Lower lobe of right lung (tissue), 2 donors: Measurements from ENCODE around the gene EPSTI1. TPM values are rescaled to one million over a fixed set of nuclear protein-coding genes. Genes with fewer than 3 reads are reported as not detected.

Experiments
- ATAC-seq, 2 donors: fragments of 200-7000 bp; cut with Tn5 transposase; one replicate each; pipeline ENCODE4 v1.9.1; 2020 to 2022; ENCODE audit warnings: mild to moderate bottlenecking in 2 of 2, moderate library complexity in 2 of 2
- DNase-seq: peaks from one replicate; pipeline ENCODE4 v3.0.0-alpha.2; 2020
- H3K27ac ChIP-seq: fragments of 200-600 bp; one replicate; pipeline ENCODE4 v1.8.0; 2022
- H3K27me3 ChIP-seq: fragments of 200-600 bp; one replicate; pipeline ENCODE4 v1.8.0; 2022; ENCODE audit warnings: low read depth
- H3K36me3 ChIP-seq: fragments of 200-600 bp; one replicate; pipeline ENCODE4 v1.8.0; 2022; ENCODE audit warnings: mild to moderate bottlenecking
- H3K4me1 ChIP-seq: fragments of 200-600 bp; one replicate; pipeline ENCODE4 v1.8.0; 2022
- H3K4me3 ChIP-seq: fragments of 200-600 bp; one replicate; pipeline ENCODE4 v1.8.0; 2022; ENCODE audit warnings: mild to moderate bottlenecking
- H3K9me3 ChIP-seq: fragments of 200-600 bp; one replicate; pipeline ENCODE4 v1.8.0; 2022
- CTCF ChIP-seq: fragments of 200-600 bp; IDR thresholded peaks from one replicate; pipeline ENCODE4 v1.8.0; 2022; ENCODE audit warnings: antibody characterized with exemption, mild to moderate bottlenecking
- intact Hi-C: fragments of 100-400 bp; cut with DNase I; formaldehyde crosslinking; loops from one replicate; pipeline ENCODE4 v1.11.0; 2022
- total RNA-seq: library from RNA; stranded (reverse); fragmentation: NEBNext Ultra II Directional; extraction: Animal tissue kit (Norgen Biotek cat#: 25700); gene quantifications from one replicate; pipeline ENCODE4 v1.2.1, GENCODE V29; 2021
- donor health status: DM: no; HTN: yes; CAD: no; lungs with severe emphysema.

EPSTI1 gene
- total RNA-seq, 1 donor from 2014 or later, result 38.6 TPM

DNA sequence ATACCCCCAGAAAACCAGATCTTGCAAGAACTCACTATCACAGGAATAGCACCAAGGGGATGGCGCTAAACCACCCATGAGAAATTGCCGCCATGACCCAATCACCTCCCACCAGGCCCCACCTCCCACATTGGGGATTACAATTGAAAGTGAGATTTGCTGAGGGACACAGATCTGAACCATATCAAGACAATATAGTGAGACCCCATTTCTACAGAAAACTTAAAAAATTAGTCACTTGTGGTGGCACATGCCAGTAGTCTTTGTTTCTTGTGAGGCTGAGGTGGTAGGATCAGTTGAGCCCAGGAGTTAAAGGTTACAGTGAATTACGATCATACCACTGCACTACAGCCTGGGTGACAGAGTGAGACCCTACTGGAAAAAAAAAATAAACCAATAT is 41.0 kb upstream of the EPSTI1 start:
- Histone ChIP-seq H3K4me3 (no peak overlapping the region), H3K27ac (no peak overlapping the region), H3K9me3 (no peaks in the 10 kb centered on the region), H3K36me3 (peaks cover 10% of the 10 kb centered on the region), H3K27me3 (no peaks in the 10 kb centered on the region), H3K4me1 (peaks cover 12% of the 10 kb centered on the region)
- no peak for TF ChIP-seq CTCF
- no peak for ATAC-seq
- no peak for DNase-seq
- intact Hi-C loops, result no loop called here

DNA sequence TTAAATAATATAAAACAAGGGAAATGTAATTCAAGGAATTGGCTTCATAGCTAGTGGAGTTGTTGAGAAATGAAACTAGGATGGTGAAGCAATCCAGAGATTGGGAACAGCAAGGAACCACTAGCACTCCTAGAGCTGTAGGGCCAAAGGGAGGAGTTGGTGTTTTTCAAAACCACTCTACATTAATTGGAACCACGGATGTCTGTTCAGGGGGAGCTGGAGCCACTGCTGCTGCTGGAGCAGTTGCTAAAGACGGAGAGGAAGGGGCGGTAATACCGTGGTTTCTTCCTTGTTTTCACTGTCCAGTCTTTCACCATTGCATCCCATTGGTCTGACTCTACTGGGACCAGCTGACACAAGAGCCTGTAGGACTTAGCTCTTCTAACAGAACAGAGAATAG is 39.8 kb upstream of the EPSTI1 start:
- H3K4me3 ChIP-seq, result no peak overlapping the region
- intact Hi-C loops, result no loop called here
- peak; percentile 35 to 59 for ATAC-seq

DNA sequence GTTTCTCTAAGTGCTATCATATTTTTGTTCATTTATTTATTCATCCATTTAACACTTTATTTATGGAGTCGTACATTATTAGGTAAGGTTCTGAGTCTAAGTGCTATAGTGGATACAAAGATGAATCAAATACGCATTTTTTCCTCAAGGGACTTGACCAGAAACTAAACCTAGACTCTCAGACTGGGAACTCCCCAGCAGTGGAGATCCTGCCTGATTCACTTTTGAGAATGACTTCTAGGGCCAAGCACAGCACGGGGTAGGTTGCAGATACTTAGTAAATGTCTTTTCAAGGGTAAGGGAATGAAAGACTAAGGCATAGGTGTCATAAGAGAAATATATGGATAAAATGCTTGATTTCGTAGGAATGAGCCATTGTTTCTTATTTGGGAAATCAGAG is 38.5 kb upstream of the EPSTI1 start:
- Histone ChIP-seq H3K4me1 (peaks cover 12% of the 10 kb centered on the region), H3K27me3 (no peaks in the 10 kb centered on the region), H3K4me3 (no peak overlapping the region), H3K36me3 (peaks cover 16% of the 10 kb centered on the region), H3K27ac (no peak overlapping the region), H3K9me3 (no peaks in the 10 kb centered on the region)
- DNase-seq, result no peak
- intact Hi-C loops, result no loop called here
- no peak for TF ChIP-seq CTCF
- no peak for ATAC-seq

More for the DNA sequence above, 39.8 kb upstream of the EPSTI1 start:
- Histone ChIP-seq H3K27ac (no peak overlapping the region), H3K4me1 (peaks cover 10% of the 10 kb centered on the region), H3K9me3 (no peaks in the 10 kb centered on the region), H3K36me3 (peaks cover 16% of the 10 kb centered on the region), H3K27me3 (no peaks in the 10 kb centered on the region)
- DNase-seq, result no peak
- TF ChIP-seq CTCF, result no peak

- ATAC-seq, result no peak
- H3K4me3 ChIP-seq, result no peak overlapping the region
- no peaks in the 10 kb centered on the region for H3K27me3 ChIP-seq
- intact Hi-C loops, result no loop called here
- DNase-seq, result no peak
- H3K27ac ChIP-seq, result no peak overlapping the region
- peaks cover 16% of the 10 kb centered on the region for H3K36me3 ChIP-seq
- no peaks in the 10 kb centered on the region for H3K9me3 ChIP-seq
- peaks cover 27% of the 10 kb centered on the region for H3K4me1 ChIP-seq
- TF ChIP-seq CTCF, result no peak
Measured at GRCh38 chr13:43026262-43026661, 34.2 kb upstream of the EPSTI1 start.

DNA sequence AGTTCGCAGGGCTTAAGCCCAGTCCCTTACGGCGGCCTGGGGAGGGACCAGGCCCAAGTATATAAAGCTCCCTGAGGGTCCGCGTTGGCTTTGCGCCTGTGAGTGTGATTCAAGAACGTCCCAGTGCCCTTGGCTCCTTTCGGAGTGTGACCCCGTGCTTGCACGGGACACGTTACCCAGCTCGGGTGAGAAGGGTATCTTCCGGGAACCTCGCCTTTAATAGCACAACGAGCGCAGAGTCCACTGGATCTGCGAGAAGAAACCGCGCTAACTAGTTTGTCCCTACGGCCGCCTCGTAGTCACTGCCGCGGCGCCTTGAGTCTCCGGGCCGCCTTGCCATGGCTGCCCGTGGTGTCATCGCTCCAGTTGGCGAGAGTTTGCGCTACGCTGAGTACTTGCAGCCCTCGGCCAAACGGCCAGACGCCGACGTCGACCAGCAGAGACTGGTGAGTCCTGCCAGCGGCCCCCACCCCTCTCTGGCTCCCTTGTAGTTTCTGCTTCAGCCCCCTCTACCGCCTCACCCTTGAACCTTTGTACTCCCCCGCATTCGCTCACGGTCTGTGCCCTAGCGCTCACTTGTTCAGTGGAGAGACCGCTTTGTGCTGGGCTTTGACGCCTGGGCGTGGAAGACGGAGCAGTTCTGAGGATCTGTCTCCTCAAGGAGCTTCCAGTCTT is 31.4 kb upstream of the EPSTI1 start, which contains the start of gene DNAJC15:
Gene DNAJC15, plus strand, starts transcription at position 298 of the 675 bp plus-strand sequence. Its CDS starts 41 bp downstream, at position 339.
- Histone ChIP-seq H3K4me1 (peaks cover 27% of the 10 kb centered on the region), H3K27ac (peak within 1 kb of the TSS; percentile 88), H3K9me3 (no peaks in the 10 kb centered on the region), H3K4me3 (peak within 1 kb of the TSS; percentile 77), H3K27me3 (no peaks in the 10 kb centered on the region), H3K36me3 (peaks cover 10% of the 10 kb centered on the region)
- peak; percentile 92 for DNase-seq
- ATAC-seq, result peak; percentile 96 to 97
- TF ChIP-seq CTCF, result peak; percentile 28
- intact Hi-C loops, result no loop called here
